ENCODE measurements around the gene SYNGR2.

- TF ChIP-seq CTCF (conservative IDR thresholded peaks at IDR 0.05) (no peak), ZFX (IDR thresholded peaks at IDR 0.05) (no peak)
These were observed 4.3 kb upstream of the SYNGR2 start for GRCh38 chr17:78163881-78164747.

Data from C4-2B (cell line).